GM10847 (cell line): ENCODE results near the gene RNF150.

Source experiments
- POLR2A ChIP-seq: IDR thresholded peaks from 2 replicates; pipeline ENCODE4 v1.6.1; 2011; ENCODE audit not compliant: insufficient read length; ENCODE audit errors: extremely low read depth

Gene RNF150

DNA sequence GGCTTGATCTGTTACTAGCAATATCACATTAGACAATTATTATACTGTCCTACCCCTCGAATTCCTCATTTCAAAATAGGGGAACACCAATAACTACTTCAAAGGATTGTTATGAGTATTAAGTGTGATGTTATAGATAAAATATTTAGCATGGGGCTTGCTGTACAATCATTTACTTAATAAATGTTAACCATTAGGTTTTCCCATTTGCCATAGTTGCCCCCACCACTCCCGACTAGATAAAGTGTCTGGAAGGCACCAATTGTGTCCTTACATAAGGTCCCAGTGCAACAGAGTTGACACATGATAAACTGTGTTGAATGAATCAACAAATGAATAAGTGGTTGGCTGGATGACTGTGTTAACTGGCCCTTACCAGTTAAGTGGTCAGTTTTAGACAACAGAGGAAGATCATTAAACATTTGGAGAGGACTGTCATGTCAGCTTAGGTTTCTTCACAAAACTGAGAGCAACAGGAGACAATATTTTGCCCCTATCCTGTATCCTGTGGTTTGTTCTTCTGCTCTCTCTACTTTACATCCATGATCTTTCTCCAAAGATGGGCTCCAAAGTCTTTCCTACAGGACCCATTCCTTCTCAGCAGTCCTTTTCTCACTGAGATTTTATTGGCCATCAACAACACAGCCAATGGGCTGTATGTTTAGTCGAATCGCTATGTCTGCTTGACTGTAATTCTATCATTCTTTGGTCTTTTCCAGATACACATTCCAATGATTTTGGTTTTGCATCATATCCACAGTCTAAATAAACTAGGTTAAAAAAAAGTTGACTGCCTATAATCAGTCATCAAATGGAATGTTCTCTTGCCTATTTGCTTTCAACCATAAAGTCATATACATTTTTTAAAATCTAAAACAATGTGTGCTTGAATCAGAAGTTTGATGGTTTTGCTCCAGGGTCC lies 74.4 kb downstream of the RNF150 start:
- TF ChIP-seq POLR2A = no peak

DNA sequence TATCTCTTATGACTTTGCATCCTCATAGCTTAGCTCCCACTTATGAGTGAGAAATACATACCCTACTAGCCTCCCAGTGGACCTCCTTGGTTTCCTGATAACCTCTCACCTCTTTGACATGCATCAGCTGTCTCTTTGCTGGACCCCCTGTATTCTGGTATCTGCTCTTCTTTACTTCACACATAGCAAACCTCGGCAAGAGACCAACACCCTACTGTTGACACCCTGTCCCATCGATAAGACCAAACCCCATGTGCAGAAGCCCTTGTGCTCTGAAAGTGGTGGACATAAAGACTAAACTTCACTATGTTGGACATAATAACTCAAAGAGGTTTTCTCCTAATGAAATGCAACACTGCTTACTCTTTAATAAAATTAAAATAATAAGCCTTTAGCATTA lies 75.7 kb downstream of the RNF150 start:
- TF ChIP-seq POLR2A = no peak

DNA sequence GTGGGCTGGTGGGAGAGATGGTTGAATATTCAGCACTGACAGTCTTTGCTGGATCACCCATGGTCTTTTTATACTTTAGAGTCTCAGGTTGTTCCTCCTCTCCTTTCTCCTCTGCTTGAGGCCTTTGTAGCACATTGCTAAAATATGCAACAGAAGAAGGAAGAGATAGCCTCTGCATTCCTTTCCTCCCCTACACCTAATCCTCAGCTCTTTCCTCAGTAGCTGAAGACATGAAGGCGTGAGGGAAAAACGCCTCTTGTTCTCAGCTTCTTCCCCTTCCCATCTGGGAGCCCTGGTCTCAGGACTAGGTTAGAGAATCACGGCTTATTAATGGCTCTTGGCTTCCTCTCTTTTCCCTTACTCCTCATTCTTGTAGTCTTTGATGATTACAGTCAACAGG lies 76.8 kb downstream of the RNF150 start:
- no peak for TF ChIP-seq POLR2A

DNA sequence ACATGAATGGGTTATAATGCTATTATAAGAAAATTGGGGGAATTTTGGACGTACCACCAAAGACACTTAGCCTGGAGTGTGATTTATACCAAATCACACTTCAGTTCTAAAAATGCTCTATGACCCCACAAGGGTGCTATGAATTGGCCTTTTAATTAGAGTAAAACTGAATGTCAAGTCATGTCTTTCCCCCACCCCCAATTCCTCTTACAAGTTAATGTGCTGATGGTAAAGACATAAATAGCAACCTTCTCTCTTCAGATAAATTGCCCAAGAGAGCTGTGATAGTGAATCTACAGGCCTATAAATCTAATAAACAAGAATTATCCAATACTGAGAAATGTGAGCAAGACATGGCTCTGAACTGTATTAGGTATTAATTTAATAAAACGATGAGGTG lies 78.8 kb downstream of the RNF150 start:
- TF ChIP-seq POLR2A = no peak

DNA sequence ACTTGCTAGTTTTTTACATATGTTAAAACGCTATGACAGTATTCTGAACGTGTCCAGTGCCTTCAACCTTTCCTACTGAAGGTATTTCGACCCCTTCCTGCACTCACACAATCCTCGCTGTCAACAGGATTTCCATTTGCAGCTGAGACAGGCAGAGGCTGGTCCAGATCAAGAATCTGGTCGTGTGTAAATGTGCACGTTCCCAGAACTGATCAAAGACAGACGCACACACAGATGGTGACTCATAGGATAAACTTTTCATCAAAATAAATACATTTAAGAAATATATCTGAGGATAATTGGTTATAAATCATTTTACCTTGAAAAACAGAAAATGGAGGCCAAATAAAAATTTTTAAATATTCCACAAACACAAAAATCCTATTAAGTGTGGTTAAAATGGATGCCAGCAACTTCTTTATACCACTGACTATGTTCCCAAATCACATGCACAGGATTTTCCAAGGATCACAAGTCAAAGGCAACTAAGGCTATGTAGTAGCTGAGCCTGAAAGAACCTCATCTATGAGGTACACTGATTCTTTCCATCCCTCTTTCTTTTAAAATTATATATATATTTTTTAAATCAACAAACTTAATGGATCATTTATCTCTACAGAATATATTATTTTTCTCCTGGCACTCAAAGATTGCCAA lies 85.9 kb downstream of the RNF150 start:
- no peak for TF ChIP-seq POLR2A

DNA sequence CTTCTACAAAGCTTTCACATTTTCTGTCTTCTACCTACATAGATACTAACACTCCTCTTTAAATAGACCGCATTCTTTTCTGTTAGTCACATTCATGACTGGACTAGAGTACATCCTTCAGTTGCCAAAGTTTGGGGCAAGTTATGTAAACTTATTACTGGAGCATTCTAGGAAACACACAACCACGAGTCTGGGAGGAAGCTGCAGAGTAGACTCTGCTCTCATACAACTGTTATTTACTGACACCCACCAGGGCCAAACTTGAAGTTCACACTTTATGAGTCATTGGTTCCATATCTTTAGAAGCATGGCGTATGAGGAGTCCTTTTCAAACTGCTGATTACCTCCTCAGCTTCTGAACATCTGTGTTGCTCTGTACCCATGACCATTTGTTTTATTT lies 87.0 kb downstream of the RNF150 start:
- TF ChIP-seq POLR2A = no peak

DNA sequence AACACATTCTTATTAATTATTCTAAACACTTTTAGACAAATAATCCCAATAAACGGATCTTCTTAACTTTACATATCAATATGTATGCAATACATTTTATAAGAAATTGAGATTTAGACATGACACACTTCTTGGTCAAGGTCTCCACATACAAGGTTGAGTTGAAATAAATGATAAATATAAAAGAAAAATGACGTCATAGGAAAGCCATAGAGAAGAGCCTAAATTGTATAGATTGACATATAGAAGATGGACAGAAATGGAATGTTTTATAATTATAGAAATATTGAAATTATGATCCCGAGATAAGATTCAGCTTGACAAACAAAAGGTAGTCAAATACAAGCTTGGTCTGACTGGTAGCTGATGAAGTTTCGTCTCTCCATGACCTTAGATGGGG lies 87.4 kb downstream of the RNF150 start:
- TF ChIP-seq POLR2A = no peak

DNA sequence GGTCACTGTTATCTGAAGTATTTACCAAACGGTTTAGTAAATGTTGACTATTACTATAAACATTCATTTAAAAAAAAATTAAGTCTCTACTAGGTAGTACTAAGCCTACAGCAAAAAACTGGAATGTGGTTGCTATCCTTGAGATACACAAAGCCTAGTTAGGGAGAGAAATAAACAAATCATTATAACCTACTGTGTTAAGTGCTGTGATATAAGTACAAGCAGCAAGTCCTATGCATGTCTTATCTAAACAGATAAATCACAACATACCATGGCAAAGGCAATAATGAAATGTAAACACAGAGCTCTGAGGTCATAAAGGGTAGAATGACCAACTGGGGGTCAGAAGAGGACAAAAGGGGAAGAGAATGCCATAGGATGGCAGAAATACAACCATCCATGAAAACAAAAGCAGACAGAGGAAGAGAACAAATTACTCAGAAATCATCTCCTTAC lies 92.2 kb downstream of the RNF150 start:
- TF ChIP-seq POLR2A = no peak

DNA sequence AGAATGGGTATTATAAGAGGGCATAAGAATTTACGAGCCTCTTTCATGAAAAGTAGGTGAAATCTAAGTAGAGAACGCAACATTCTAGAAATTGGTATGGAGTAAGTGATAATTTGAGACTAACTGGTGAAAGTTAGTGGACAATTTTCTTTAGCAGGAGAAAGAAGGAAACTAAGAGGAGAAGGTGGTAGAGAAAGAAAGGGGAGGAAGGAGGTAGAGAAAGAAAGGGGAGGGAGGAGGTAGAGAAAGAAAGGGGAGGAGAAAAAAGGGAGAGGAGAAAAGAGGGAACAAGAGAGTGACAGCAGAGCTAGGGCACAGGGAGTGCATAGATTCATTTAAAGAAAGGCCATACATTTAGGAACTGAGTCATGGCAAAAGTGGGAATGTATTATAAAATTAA lies 94.1 kb downstream of the RNF150 start:
- TF ChIP-seq POLR2A = no peak

DNA sequence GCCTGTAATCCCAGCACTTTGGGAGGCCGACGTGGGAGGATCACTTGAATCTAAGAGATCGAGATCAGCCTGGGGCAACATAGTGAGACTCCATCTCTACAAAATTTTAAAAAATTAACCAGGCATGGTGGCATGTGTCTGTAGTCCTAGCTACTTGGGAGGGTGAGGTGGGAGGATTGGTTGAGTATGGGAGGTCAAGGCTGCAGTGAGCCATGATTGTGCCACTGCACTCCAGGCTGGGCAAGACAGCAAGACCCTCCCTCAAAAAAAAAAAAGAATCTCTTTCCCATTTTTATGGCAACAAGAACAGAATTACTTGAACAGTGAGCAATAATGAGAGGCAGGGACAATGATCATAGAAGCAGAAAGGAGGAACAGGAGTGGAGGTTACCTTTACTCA lies 94.8 kb downstream of the RNF150 start:
- no peak for TF ChIP-seq POLR2A

DNA sequence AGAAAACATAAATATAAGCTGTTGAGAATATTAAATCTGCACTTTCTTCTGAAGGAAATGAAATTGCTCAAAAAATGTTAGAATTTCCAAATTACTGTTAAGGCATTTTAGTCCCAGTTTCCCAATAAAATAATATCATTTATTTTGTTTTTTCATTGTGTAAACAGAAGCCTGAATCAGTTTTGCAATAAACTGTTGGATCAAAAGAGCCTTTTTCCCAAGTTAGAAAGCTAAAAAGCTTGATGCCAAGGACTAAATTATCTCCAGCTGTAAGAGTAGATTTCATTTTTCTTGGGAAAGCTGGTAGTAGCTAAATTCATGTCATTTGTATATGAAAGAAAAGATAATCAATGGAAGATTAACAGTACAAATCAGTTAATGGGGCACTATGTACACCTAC lies 95.8 kb downstream of the RNF150 start:
- no peak for TF ChIP-seq POLR2A

DNA sequence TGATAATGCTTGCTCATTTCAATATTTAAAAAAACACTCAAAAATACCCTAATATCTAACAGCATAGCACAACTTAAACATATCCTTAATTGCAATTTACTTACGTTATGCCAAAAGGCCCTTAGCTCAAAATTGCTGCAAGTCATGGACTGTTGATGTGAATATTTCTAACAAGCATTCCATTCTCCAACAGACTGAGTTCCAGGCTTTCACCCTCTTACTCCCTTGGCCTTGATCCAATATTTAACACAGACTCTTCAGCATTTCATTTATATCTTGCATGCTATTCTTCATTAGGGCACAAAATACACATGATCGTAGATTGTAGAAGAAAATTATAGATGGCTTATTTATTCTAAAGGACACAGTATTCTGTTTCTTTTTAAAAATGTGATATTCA lies 96.5 kb downstream of the RNF150 start:
- TF ChIP-seq POLR2A = no peak

DNA sequence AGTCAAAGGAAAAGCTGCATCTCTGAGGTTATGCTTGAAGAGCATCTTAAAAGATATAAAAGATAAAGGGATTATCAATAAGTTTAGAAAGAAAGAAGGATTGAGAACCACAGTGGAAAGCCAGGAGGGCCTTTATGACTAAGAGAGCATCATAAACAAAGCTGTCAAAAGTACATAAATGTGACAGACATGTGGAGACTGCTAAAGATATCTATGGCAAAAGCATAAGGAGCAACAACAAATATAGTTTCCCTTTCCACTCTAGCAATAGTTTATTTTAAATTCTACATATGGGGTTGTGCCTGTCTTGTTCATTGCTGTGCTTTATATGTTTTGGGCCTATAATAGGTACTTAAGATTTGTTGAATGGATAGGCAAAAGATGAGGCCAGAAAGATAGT lies 97.3 kb downstream of the RNF150 start:
- TF ChIP-seq POLR2A = no peak

DNA sequence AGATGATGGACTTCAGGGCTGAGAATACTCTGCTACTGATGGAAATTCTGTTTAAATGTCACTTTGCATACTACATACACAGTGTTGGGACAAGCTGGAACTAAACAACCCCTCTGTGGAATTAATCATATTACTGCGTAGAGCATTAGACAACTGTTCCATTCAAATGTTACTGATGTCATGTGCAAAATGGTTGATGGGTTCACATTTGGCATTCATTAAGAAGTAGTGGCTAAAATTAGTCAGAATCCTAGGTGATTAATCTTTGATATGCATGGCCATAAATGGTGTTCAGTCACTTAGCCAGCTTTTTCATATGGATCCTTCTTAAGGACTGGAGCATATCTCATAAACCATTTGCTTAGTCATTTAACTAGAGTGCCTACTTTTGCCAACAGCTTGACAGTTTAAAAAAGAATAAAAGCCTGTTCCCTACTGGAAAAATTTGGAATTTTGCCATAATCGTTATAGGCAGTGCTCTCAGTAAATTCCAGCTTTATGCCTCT lies 105.2 kb downstream of the RNF150 start:
- no peak for TF ChIP-seq POLR2A

DNA sequence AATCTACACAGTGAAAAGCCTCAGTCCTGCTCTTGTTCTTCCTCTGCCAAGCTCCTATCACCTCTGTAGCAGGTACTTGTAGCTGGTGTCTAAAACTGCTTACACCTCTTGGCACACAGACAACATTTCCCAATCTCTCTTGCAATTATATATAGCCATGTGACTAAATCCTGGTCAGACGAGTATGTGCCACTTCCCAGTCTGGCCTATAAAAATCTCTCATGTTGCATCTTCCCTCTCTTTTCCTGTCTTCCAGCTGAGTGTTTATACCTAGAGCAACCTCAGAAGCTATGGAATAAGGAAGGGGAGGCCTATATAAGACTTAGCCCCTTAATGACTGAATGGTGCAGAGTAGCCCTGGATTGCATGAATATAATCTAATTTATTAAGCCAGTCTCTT lies 105.8 kb downstream of the RNF150 start:
- no peak for TF ChIP-seq POLR2A

DNA sequence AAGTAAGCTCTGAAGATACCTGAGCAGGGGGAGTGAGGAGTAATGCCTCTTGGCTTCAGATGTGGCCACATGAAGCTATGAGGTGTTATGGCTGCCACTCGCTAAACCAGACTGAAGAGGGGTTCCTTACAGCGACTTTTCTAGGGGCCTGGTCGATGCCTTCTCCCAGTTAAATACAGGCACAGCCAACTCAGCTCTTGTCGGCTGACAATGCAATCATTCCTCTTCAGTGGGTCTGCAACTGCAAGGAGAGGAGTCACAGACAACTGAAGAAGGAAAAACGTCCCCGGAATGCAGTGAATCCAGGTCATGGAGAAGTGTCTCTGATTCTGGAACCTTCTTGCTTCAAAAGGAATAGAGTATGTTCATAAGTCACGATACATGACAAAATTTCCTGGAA lies 106.4 kb downstream of the RNF150 start:
- TF ChIP-seq POLR2A = no peak
